ENCODE measurements around the gene PAAF1. TPM values are rescaled to one million over a fixed set of nuclear protein-coding genes. Genes with fewer than 3 reads are reported as not detected.

Gene PAAF1
- total RNA-seq, 1 experiment from 2014 or later: 13.3 TPM

GRCh38 chr11:73963861-73964260 is 87.1 kb downstream of the PAAF1 start:
- Histone ChIP-seq H3F3A (ENCODE audit: low read length, unreplicated experiment) (no peaks in the 10 kb centered on the region), H3K4me2 (ENCODE audit: low read length) (peak overlapping the region; percentile 80; the same call in 1 of the 2 replicates), H3K9me3 (ENCODE audit: low read length) (no peaks in the 10 kb centered on the region), H3K79me2 (ENCODE audit: low read length) (no peaks in the 10 kb centered on the region), H3K27me3 (ENCODE audit: low read length) (no peaks in the 10 kb centered on the region), H3K4me3 (ENCODE audit: low read length) (no peak overlapping the region), H3K4me1 (ENCODE audit: insufficient read depth, low read length) (peaks cover 7% of the 10 kb centered on the region), H3K9ac (ENCODE audit: low read length) (no peak overlapping the region), H4K20me1 (ENCODE audit: low read length) (no peaks in the 10 kb centered on the region), H3K27ac (ENCODE audit: low read length) (no peak overlapping the region), H2AFZ (ENCODE audit: low read length) (peak overlapping the region; percentile 58; the same call in 1 of the 2 replicates), H3K9me2 (replicated peaks; ENCODE audit: low read length) (no peaks in the 10 kb centered on the region), H3K36me3 (ENCODE audit: low read depth, low read length) (no peaks in the 10 kb centered on the region)
- no TSS peak for BruUV-seq (replicated peaks)
- DNase-seq (no peak), ATAC-seq (no peak)
- ChIA-PET POLR2A (ENCODE audit: unreplicated experiment) (no interaction called here), CTCF (interaction anchor here (0.6 kb wide), 2 partner anchors 13 to 29 kb away, joined by 3 to 8 read pairs; partner anchors contain the start of gene DNAJB13)
- intact Hi-C loops (cut with micrococcal nuclease): loop anchor here (1.0 to 10.0 kb wide), 2 partner anchors 126 to 481 kb away; no protein-coding TSS in a partner anchor
- no peak for TF ChIP-seq EZH2phosphoT487 (IDR thresholded peaks at IDR 0.05; ENCODE audit: borderline replicate concordance, low read length)
- TF ChIP-seq EZH2 (IDR thresholded peaks at IDR 0.05; ENCODE audit: low read length, unreplicated experiment): no peak
- TF ChIP-seq CTCF (conservative IDR thresholded peaks at IDR 0.05; ENCODE audit: low read depth, low read length): no peak

GRCh38 chr11:73965076-73965763 is 88.4 kb downstream of the PAAF1 start:
- peak overlapping the region; percentile 80 for H3K4me2 ChIP-seq (ENCODE audit: low read length)
- no peaks in the 10 kb centered on the region for H4K20me1 ChIP-seq (ENCODE audit: low read length)
- no peaks in the 10 kb centered on the region for H3K27me3 ChIP-seq (ENCODE audit: low read length)
- H3K27ac ChIP-seq (ENCODE audit: low read length): no peak overlapping the region
- POLR2A ChIA-PET (ENCODE audit: unreplicated experiment): no interaction called here
- H3K9me3 ChIP-seq (ENCODE audit: low read length): no peaks in the 10 kb centered on the region
- ATAC-seq: peak; percentile 65
- H3K9me2 ChIP-seq (replicated peaks; ENCODE audit: low read length): no peaks in the 10 kb centered on the region
- peak overlapping the region; percentile 60 for H3K4me3 ChIP-seq (ENCODE audit: low read length)
- TF ChIP-seq EZH2 (IDR thresholded peaks at IDR 0.05; ENCODE audit: low read length, unreplicated experiment) (no peak), CTCF (conservative IDR thresholded peaks at IDR 0.05; ENCODE audit: low read depth, low read length) (peak; percentile 42; the same call in 1 of the 2 replicates)
- H3K79me2 ChIP-seq (ENCODE audit: low read length): no peaks in the 10 kb centered on the region
- intact Hi-C loops (cut with micrococcal nuclease): loop anchor here (10.0 kb wide), 1 partner anchor 480 kb away; no protein-coding TSS in a partner anchor
- CTCF ChIA-PET: interaction anchor here (0.5 kb wide), 1 partner anchor 62 kb away, joined by 4 read pairs; no protein-coding TSS in a partner anchor
- peak; percentile 58 for DNase-seq
- peak overlapping the region; percentile 65 for H2AFZ ChIP-seq (ENCODE audit: low read length)
- BruUV-seq (replicated peaks): no TSS peak
- no peaks in the 10 kb centered on the region for H3K36me3 ChIP-seq (ENCODE audit: low read depth, low read length)
- H3F3A ChIP-seq (ENCODE audit: low read length, unreplicated experiment): no peaks in the 10 kb centered on the region
- H3K4me1 ChIP-seq (ENCODE audit: insufficient read depth, low read length): peaks cover 7% of the 10 kb centered on the region
- H3K9ac ChIP-seq (ENCODE audit: low read length): no peak overlapping the region

- H3K27ac ChIP-seq (ENCODE audit: low read length): no peak overlapping the region
- CTCF ChIA-PET: no interaction called here
- no peak for TF ChIP-seq CTCF (conservative IDR thresholded peaks at IDR 0.05; ENCODE audit: low read depth, low read length)
Measured at GRCh38 chr11:73965764-73966121, 88.9 kb downstream of the PAAF1 start.

More at GRCh38 chr11:73965764-73966121, 88.9 kb downstream of the PAAF1 start:
- H3K4me3 ChIP-seq (ENCODE audit: low read length): no peak overlapping the region
- H3F3A ChIP-seq (ENCODE audit: low read length, unreplicated experiment): no peaks in the 10 kb centered on the region
- H3K4me2 ChIP-seq (ENCODE audit: low read length): no peak overlapping the region
- BruUV-seq (replicated peaks): no TSS peak
- no peak for ATAC-seq
- no peak overlapping the region for H2AFZ ChIP-seq (ENCODE audit: low read length)
- peaks cover 7% of the 10 kb centered on the region for H3K4me1 ChIP-seq (ENCODE audit: insufficient read depth, low read length)
- H3K9me3 ChIP-seq (ENCODE audit: low read length): no peaks in the 10 kb centered on the region
- POLR2A ChIA-PET (ENCODE audit: unreplicated experiment): no interaction called here
- intact Hi-C loops (cut with micrococcal nuclease): loop anchor here (10.0 kb wide), 1 partner anchor 479 kb away; no protein-coding TSS in a partner anchor
- H3K27me3 ChIP-seq (ENCODE audit: low read length): no peaks in the 10 kb centered on the region
- no peak for DNase-seq
- H4K20me1 ChIP-seq (ENCODE audit: low read length): no peaks in the 10 kb centered on the region
- H3K9ac ChIP-seq (ENCODE audit: low read length): no peak overlapping the region
- H3K9me2 ChIP-seq (replicated peaks; ENCODE audit: low read length): no peaks in the 10 kb centered on the region
- no peaks in the 10 kb centered on the region for H3K79me2 ChIP-seq (ENCODE audit: low read length)
- no peaks in the 10 kb centered on the region for H3K36me3 ChIP-seq (ENCODE audit: low read depth, low read length)
